Coronary artery (tissue), 2 donors: Measurements from ENCODE around the gene SIGLEC11.
"Not testable (repeated sequence)": the region's sequence is repeated elsewhere in the genome, so short reads cannot be mapped to it uniquely, and the experiment has no call there.

Source experiments
- DNase-seq: peaks from one replicate; pipeline ENCODE4 v3.0.0-alpha.2; 2017; ENCODE audit warnings: low spot score
- H3K27ac ChIP-seq, 2 donors: fragments of 200-600 bp; sonication (generic); one replicate each; pipeline ENCODE4 v1.5.1; 2016 to 2019
- H3K4me3 ChIP-seq: fragments of 200-600 bp; sonication (generic); 2 replicates; pipeline ENCODE4 v1.5.1; 2016; ENCODE audit warnings: mild to moderate bottlenecking, moderate library complexity
- CTCF ChIP-seq: fragments of 200-600 bp; sonication (generic); IDR thresholded peaks from one replicate; pipeline ENCODE4 v1.5.1; 2019; ENCODE audit warnings: antibody characterized with exemption

The SIGLEC11 gene

DNA sequence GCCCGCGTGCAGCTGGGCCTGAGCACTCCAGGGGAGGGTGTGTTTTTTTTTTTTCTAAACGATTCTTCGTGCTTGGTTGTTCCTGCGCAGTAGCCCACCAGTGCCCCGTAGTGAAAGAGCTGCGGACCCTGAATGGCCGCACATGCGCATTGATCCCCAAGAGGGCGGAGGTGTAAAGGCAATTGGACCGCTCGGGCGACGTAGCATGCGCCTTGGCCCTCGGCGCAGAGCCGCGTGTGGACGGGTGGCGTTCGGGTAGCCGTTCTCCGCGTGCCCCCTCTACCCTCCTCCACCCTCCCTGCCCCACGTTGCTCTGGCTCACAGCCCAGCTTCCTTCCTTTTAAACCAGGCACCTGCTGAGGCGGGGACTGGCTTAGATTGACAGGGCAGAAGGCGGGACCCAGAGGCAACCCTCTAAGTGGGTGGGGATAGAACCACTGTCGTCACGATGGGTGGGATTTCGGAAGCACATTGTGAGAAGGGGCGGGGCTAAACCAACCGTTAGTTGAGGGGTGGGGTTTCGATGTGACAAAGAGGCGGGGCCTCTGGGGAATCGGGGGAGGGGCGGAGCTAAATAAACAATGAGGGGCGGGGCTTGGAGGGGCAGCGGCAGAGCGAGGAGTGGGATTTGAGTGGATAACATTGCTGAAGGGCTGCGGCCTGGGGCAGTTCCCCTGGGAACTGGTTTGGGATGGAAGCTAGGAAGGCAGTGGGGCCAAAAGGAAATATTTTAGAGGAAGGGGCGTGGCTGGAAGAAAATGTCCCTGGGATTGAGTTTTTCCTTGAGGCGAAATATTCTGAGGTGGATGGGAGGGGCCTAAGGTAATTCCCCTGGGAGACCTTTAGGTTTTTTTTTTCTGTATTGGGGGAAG is 31.1 kb downstream of the SIGLEC11 start:
- no peak for TF ChIP-seq CTCF
- Histone ChIP-seq H3K27ac (peak overlapping the region; percentile 75 to 95), H3K4me3 (peak overlapping the region; percentile 88)
- DNase-seq: peak; percentile 92

- H3K4me3 ChIP-seq: peak within 1 kb of the TSS; percentile 88
- DNase-seq: peak; percentile 89
- peak within 1 kb of the TSS; percentile 75 to 95 for H3K27ac ChIP-seq
- TF ChIP-seq CTCF: no peak
These were observed 31.8 kb downstream of the SIGLEC11 start, which contains the start of the genes ATF5 and NUP62 for GRCh38 chr19:49929121-49929610. TSS of gene ATF5 (plus strand) at chr19:49929205. CDS start at chr19:49930851, 1,646 bp downstream. TSS of gene NUP62 (minus strand) at chr19:49929504. CDS start at chr19:49909807, 19,697 bp downstream.

DNA sequence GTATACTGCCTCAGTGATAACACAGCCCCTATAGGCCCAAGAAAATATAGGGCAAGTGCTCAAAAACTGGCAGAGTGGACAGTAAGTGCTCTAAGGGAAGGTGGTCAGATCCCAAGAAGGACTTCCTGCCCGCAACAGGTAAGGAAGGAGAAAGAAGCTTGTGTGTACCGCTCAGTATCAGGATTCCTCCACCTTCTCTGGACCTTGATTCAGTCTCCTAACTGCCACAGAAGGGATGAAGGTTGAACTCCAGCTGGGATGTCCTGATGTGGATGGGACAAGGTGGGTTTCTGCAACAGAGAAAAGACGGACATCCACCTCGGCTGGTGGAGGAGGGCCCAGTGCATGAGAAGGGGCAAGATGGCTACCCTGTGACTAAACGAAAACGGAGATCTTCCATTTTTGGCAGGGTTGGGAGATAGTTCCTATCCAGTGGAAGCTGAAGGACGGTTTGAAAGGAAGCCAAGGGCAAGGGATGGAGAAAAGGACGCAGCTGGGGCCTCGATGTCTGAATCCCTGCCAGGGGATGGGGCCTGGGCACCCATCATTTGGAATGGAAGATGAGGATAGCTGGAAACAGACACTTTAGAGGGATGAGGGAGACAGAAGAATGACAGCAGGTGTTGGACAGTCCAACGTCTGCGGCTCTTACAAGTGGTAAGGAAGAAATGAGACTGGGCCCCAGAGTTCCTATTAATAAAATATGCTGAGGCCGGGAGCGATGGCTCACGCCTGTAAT is 33.3 kb downstream of the SIGLEC11 start:
- TF ChIP-seq CTCF: no peak
- DNase-seq: no peak
- H3K27ac ChIP-seq: peak overlapping the region in 1 of 2 donors; percentile 6
- H3K4me3 ChIP-seq: peak overlapping the region; percentile 88

- H3K4me3 ChIP-seq: no peak overlapping the region
- no peak overlapping the region for H3K27ac ChIP-seq
- DNase-seq: no peak
- no peak for TF ChIP-seq CTCF
These were observed 34.5 kb downstream of the SIGLEC11 start for GRCh38 chr19:49926515-49926914.

- no peak for TF ChIP-seq CTCF
These were observed 35.5 kb downstream of the SIGLEC11 start for GRCh38 chr19:49925486-49925885.

DNA sequence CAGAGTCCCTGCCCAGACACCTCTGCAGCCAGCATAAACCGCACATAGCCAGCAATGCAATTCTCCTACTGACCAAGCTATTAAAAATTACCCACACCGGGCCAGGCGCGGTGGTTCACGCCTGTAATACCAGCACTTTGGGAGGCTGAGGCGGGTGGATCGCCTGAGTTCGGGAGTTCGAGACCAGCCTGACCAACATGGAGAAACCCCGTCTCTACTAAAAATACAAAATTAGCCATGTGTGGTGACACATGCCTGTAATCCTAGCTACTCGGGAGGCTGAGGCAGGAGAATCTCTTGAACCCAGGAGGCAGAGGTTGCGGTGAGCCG is 36.1 kb downstream of the SIGLEC11 start:
- not testable (repeated sequence) for H3K4me3 ChIP-seq, H3K27ac ChIP-seq, DNase-seq

More at GRCh38 chr19:49925486-49925885, 35.5 kb downstream of the SIGLEC11 start:
- Histone ChIP-seq H3K4me3 (no peak overlapping the region), H3K27ac (no peak overlapping the region)
- no peak for DNase-seq
